GM12801 (cell line): ENCODE measurements around the gene CAPN15.

Experiments
- CTCF ChIP-seq: IDR thresholded peaks from one replicate; pipeline ENCODE4 v1.5.1; 2011; ENCODE audit warnings: control low read depth; ENCODE audit not compliant: insufficient read length; ENCODE audit errors: extremely low read depth

Gene CAPN15

GRCh38 chr16:525123-525519 is 2.4 kb upstream of the CAPN15 start:
- TF ChIP-seq CTCF, result no peak

- no peak for TF ChIP-seq CTCF
Measured at GRCh38 chr16:525520-526180, 1.9 kb upstream of the CAPN15 start.

GRCh38 chr16:526181-527014 is 1.1 kb upstream of the CAPN15 start:
- TF ChIP-seq CTCF, result no peak

- TF ChIP-seq CTCF, result no peak
Measured at GRCh38 chr16:528111-529011, 849 bp downstream of the CAPN15 start.

- no peak for TF ChIP-seq CTCF
Measured at GRCh38 chr16:529012-529575, 1.6 kb downstream of the CAPN15 start.

GRCh38 chr16:530111-530817 is 2.8 kb downstream of the CAPN15 start:
- TF ChIP-seq CTCF, result no peak
